Measurements from ENCODE around the gene EXOC5. TPM values are rescaled to one million over a fixed set of nuclear protein-coding genes. Genes with fewer than 3 reads are reported as not detected.
A peak's percentile ranks its signal among the peaks of the same experiment; 100 is the strongest.
"Not testable (repeated sequence)": the region's sequence is repeated elsewhere in the genome, so short reads cannot be mapped to it uniquely, and the experiment has no call there.

The EXOC5 gene
- total RNA-seq, 2 donors from 2014 or later = 59.0 to 67.6 TPM

DNA sequence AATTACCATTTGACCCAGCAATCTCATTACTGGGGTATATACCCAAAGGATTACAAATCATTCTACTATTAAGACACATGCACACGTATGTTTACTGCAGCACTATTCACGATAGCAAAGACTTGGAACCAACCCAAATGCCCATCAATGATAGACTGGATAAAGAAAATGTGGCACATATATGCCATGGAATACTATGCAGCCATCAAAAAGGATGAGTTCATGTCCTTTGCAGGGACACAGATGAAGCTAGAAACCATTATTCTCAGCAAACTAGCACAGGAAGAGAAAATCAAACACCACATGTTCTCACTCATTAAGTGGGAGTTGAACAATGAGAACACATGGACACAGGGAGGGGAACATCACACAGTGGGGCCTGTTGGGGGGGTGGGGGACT, 40.4 kb downstream of the EXOC5 start:
- not testable (repeated sequence) for H3K27me3 Mint-ChIP-seq; H3K4me3 Mint-ChIP-seq; H3K9me3 Mint-ChIP-seq; ATAC-seq (replicated peaks); H3K27ac Mint-ChIP-seq; H3K4me1 Mint-ChIP-seq
- peaks cover 91% of the 10 kb centered on the region for H3K36me3 Mint-ChIP-seq (ENCODE audit: low read depth)

GRCh38 chr14:57227083-57227482, 41.6 kb downstream of the EXOC5 start:
- Mint-ChIP-seq H3K27ac (no peak overlapping the region), H3K27me3 (no peaks in the 10 kb centered on the region), H3K9me3 (no peaks in the 10 kb centered on the region), H3K4me3 (no peak overlapping the region), H3K4me1 (peaks cover 9% of the 10 kb centered on the region), H3K36me3 (ENCODE audit: low read depth) (peaks cover 87% of the 10 kb centered on the region)
- ATAC-seq (replicated peaks) = peak; percentile 48

GRCh38 chr14:57221931-57222330, 46.8 kb downstream of the EXOC5 start:
- peaks cover 8% of the 10 kb centered on the region for H3K4me1 Mint-ChIP-seq
- no peak for ATAC-seq (replicated peaks)
- H3K9me3 Mint-ChIP-seq = no peaks in the 10 kb centered on the region
- H3K27me3 Mint-ChIP-seq = no peaks in the 10 kb centered on the region
- peaks cover 88% of the 10 kb centered on the region for H3K36me3 Mint-ChIP-seq (ENCODE audit: low read depth)
- no peak overlapping the region for H3K27ac Mint-ChIP-seq
- no peak overlapping the region for H3K4me3 Mint-ChIP-seq

DNA sequence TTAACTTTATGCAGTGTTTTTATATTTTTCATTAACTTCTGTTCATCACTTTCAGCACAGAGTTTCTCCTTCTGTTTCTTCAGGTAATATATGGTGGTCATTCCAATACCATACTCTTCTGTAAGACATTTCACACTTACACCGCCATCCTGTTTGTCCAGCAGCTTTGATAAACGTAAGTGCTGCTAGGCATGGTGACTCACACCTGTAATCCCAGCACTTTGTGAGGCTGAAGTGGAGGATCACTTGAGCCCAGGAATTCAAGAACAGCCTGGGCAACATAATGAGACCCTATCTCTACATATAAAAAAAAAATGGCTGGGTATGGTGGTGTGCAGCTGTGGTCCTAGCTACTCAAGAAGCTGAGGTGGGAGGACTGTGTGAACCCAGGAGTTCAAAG, 55.8 kb downstream of the EXOC5 start:
- Mint-ChIP-seq H3K9me3 (no peaks in the 10 kb centered on the region), H3K27me3 (no peaks in the 10 kb centered on the region), H3K36me3 (ENCODE audit: low read depth) (peaks cover 95% of the 10 kb centered on the region), H3K4me1 (peaks cover 3% of the 10 kb centered on the region), H3K27ac (no peak overlapping the region), H3K4me3 (no peak overlapping the region)
- ATAC-seq (replicated peaks) = no peak

DNA sequence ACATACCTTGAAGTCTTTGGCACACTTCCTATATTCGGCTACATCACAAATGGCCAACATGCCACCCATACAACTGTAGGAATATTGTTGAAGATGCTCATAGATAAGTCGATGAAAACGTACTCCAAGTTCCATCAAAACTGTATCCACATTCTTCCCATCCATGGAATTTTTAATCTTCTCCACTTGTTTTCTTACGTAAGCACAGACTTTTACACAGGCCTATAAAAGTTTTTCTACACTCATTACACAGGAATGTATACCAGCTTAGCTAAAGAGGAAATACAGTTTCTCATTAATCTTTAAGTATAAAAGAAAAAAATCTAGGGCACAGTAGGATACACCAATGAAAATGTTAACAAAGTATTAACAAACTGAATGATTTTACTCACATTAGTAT, 59.1 kb downstream of the EXOC5 start:
- no peaks in the 10 kb centered on the region for H3K27me3 Mint-ChIP-seq
- peaks cover 3% of the 10 kb centered on the region for H3K4me1 Mint-ChIP-seq
- H3K4me3 Mint-ChIP-seq = no peak overlapping the region
- ATAC-seq (replicated peaks) = no peak
- H3K9me3 Mint-ChIP-seq = no peaks in the 10 kb centered on the region
- H3K27ac Mint-ChIP-seq = no peak overlapping the region
- H3K36me3 Mint-ChIP-seq (ENCODE audit: low read depth) = peaks cover 82% of the 10 kb centered on the region

- no peak for ATAC-seq (replicated peaks)
- H3K36me3 Mint-ChIP-seq (ENCODE audit: low read depth) = peaks cover 51% of the 10 kb centered on the region
- H3K27ac Mint-ChIP-seq = no peak overlapping the region
- H3K4me3 Mint-ChIP-seq = no peak overlapping the region
- H3K4me1 Mint-ChIP-seq = no peaks in the 10 kb centered on the region
- no peaks in the 10 kb centered on the region for H3K9me3 Mint-ChIP-seq
- no peaks in the 10 kb centered on the region for H3K27me3 Mint-ChIP-seq
Measured at GRCh38 chr14:57205938-57206337, 62.8 kb downstream of the EXOC5 start.

- not testable (repeated sequence) for H3K9me3 Mint-ChIP-seq; ATAC-seq (replicated peaks); H3K27ac Mint-ChIP-seq; H3K4me1 Mint-ChIP-seq; H3K27me3 Mint-ChIP-seq; H3K4me3 Mint-ChIP-seq
- H3K36me3 Mint-ChIP-seq (ENCODE audit: low read depth) = peaks cover 18% of the 10 kb centered on the region
Measured at GRCh38 chr14:57202672-57203071, 66.0 kb downstream of the EXOC5 start.

- no peaks in the 10 kb centered on the region for H3K4me1 Mint-ChIP-seq
- no peak overlapping the region for H3K4me3 Mint-ChIP-seq
- H3K36me3 Mint-ChIP-seq (ENCODE audit: low read depth) = no peaks in the 10 kb centered on the region
- peaks cover 14% of the 10 kb centered on the region for H3K27me3 Mint-ChIP-seq
- no peak for ATAC-seq (replicated peaks)
- no peak overlapping the region for H3K27ac Mint-ChIP-seq
- H3K9me3 Mint-ChIP-seq = no peaks in the 10 kb centered on the region
Measured at GRCh38 chr14:57199921-57200320, 68.8 kb downstream of the EXOC5 start.

- Mint-ChIP-seq H3K27ac (no peak overlapping the region), H3K4me3 (no peak overlapping the region), H3K27me3 (peaks cover 17% of the 10 kb centered on the region), H3K9me3 (no peaks in the 10 kb centered on the region), H3K4me1 (no peaks in the 10 kb centered on the region), H3K36me3 (ENCODE audit: low read depth) (no peaks in the 10 kb centered on the region)
- no peak for ATAC-seq (replicated peaks)
Measured at GRCh38 chr14:57189070-57189469, 79.6 kb downstream of the EXOC5 start.

GRCh38 chr14:57182760-57183503, 85.8 kb downstream of the EXOC5 start:
- Mint-ChIP-seq H3K36me3 (ENCODE audit: low read depth) (no peaks in the 10 kb centered on the region), H3K4me1 (no peaks in the 10 kb centered on the region), H3K9me3 (no peaks in the 10 kb centered on the region)

DNA sequence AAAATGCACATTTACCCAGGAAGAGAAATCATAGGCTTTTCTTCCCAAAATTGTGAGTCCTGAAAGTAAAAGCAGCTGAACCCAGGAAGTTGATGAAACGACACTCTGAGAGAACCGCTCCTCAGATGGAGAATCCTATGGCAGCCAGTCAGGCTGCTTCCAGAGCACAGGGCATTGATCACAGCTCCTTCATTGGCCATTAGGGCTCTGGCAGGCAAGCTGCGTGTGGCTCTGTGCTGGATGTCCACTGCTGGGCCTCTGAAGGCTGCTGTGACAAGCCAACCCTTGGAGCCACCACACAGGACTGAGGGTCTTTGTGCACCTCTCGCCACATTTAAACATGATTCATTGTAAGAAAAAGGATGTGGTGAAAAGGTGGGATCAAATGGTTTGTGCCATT, 89.4 kb downstream of the EXOC5 start:
- Mint-ChIP-seq H3K9me3 (no peaks in the 10 kb centered on the region), H3K4me1 (no peaks in the 10 kb centered on the region), H3K4me3 (no peak overlapping the region), H3K36me3 (ENCODE audit: low read depth) (no peaks in the 10 kb centered on the region), H3K27ac (no peak overlapping the region), H3K27me3 (peaks cover 10% of the 10 kb centered on the region)
- no peak for ATAC-seq (replicated peaks)

More at GRCh38 chr14:57182760-57183503, 85.8 kb downstream of the EXOC5 start:
- H3K4me3 Mint-ChIP-seq = no peak overlapping the region
- H3K27ac Mint-ChIP-seq = no peak overlapping the region
- ATAC-seq (replicated peaks) = no peak
- H3K27me3 Mint-ChIP-seq = peaks cover 7% of the 10 kb centered on the region

DNA sequence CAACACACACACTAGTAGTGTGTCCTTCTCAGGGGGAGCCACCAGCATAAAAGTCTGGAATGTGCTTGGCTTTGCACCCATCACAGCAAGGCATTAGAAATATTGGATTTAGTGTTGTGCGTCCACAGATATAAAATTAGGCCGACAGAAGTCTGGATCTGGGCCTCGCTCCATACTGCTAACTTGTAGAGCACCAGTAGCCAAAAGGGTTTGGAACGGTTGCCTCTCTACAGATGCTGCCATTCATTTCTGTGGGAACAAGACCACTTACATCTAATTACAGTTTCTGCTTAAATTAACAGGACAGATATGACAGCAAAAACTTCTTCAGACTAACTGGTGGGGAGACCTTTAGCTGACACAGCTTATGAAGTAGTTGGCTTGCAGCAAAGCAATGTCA, 94.2 kb downstream of the EXOC5 start:
- Mint-ChIP-seq H3K4me1 (no peaks in the 10 kb centered on the region), H3K27ac (no peak overlapping the region), H3K4me3 (no peak overlapping the region), H3K9me3 (no peaks in the 10 kb centered on the region), H3K27me3 (peaks cover 22% of the 10 kb centered on the region), H3K36me3 (ENCODE audit: low read depth) (no peaks in the 10 kb centered on the region)
- no peak for ATAC-seq (replicated peaks)

- no peak for ATAC-seq (replicated peaks)
- Mint-ChIP-seq H3K27me3 (peaks cover 18% of the 10 kb centered on the region), H3K27ac (no peak overlapping the region), H3K9me3 (no peaks in the 10 kb centered on the region), H3K36me3 (ENCODE audit: low read depth) (no peaks in the 10 kb centered on the region), H3K4me1 (no peaks in the 10 kb centered on the region), H3K4me3 (no peak overlapping the region)
Measured at GRCh38 chr14:57171903-57172302, 96.8 kb downstream of the EXOC5 start.

DNA sequence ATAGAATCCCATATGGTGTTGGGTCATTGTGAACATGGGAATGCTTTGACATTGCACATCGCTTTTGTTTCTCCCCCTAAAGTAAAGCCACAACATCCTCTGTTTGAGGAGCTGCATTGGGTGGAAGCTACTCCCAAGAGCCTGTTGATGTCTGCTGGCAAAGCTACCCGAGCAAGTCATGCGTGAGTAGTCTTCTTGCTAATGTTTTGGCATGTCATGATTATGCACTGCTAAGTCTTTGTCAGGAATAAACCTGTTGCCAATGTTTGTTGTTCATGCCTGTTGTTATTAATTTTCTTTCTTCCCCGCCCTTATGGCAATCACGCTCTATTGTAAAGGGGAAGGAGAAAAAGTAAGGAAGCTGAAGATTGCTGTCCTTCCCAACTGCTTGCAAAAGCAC, 97.3 kb downstream of the EXOC5 start:
- no peak for ATAC-seq (replicated peaks)
- Mint-ChIP-seq H3K36me3 (ENCODE audit: low read depth) (no peaks in the 10 kb centered on the region), H3K27me3 (peaks cover 18% of the 10 kb centered on the region), H3K9me3 (no peaks in the 10 kb centered on the region), H3K27ac (no peak overlapping the region), H3K4me1 (no peaks in the 10 kb centered on the region), H3K4me3 (no peak overlapping the region)

GRCh38 chr14:57169901-57170300, 98.8 kb downstream of the EXOC5 start:
- Mint-ChIP-seq H3K36me3 (ENCODE audit: low read depth) (no peaks in the 10 kb centered on the region), H3K4me1 (no peaks in the 10 kb centered on the region), H3K9me3 (no peaks in the 10 kb centered on the region), H3K4me3 (no peak overlapping the region), H3K27ac (no peak overlapping the region), H3K27me3 (peaks cover 15% of the 10 kb centered on the region)
- no peak for ATAC-seq (replicated peaks)

Measured in activated T-helper 17 cell treated with anti-CD3 and anti-CD28 coated beads, Interleukin-2, amount 50 U/mL, for 72 hours (primary cell).